Dermis microvascular lymphatic vessel endothelial cell (primary cell): ENCODE data around the gene TP53TG3E. TPM values are rescaled to one million over a fixed set of nuclear protein-coding genes. Genes with fewer than 3 reads are reported as not detected.
"Not testable (repeated sequence)": the region's sequence is repeated elsewhere in the genome, so short reads cannot be mapped to it uniquely, and the experiment has no call there.

Source experiments
- DNase-seq, 2 donors: peaks; one replicate each; pipeline versions ENCODE4 v3.0.0 to v3.0.0-alpha.2; 2010; ENCODE audit warnings: low read depth in 2 of 2
- total RNA-seq: library from RNA; depleted of rRNA; stranded (reverse); fragments of >200 nt; gene quantifications from 2 replicates; pipeline ENCODE4 v1.2.1, GENCODE V29; 2014

The TP53TG3E gene, protein sequence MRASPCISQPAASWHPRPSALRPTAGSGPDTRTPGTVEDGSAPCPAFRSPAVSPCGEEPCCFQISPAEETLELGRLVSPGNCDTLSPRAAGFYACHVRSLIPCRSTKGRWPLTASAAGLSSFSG
- total RNA-seq: not detected in 2 replicates

GRCh38 chr16:33304006-33304405, at the start of gene TP53TG3E:
Gene TP53TG3E (plus strand): TSS chr16:33304306. CDS start chr16:33304374, 68 bp downstream.
- not testable (repeated sequence) for DNase-seq

DNA sequence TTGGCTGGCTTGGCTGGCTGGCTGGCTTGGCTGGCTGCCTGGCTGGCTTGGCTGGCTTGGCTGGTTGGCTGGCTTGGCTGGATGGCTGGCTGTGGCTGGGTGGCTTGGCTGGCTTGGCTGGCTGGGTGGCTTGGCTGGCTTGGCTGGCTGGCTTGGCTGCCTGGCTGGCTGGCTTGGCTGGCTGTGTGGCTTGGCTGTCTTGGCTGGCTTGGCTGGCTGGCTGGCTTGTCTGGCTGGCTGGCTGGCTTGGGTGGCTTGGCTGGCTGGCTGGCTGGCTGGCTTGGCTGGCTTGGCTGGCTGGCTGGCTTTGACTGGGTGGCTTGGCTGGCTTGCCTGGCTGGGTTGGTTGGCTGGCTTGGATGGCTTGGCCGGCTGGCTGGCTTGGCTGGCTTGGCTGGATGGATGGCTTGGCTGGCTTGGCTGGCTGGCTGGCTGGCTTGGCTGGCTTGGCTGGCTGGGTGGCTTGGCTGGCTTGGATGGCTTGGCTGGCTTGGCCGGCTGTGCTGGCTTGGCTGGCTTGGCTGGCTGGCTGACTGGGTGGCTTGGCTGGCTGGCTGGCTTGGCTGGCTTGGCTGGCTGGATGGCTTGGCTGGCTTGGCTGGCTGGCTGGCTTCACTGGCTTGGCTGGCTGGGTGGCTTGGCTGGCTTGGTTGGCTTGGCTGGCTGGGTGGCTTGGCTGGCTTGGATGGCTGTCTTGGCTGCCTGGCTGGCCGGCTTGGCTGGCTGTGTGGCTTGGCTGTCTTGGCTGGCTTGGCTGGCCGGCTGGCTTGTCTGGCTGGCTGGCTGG, 32.3 kb downstream of the TP53TG3E start:
- DNase-seq: not testable (repeated sequence)

- not testable (repeated sequence) for DNase-seq
Measured at GRCh38 chr16:33337627-33338542, 33.8 kb downstream of the TP53TG3E start.

GRCh38 chr16:33338543-33338951, 34.4 kb downstream of the TP53TG3E start:
- DNase-seq: not testable (repeated sequence)

GRCh38 chr16:33339093-33340061, 35.3 kb downstream of the TP53TG3E start:
- not testable (repeated sequence) for DNase-seq

Other genes starting within 250 kb of the TP53TG3E start
- gene TP53TG3C, start 110.1 kb upstream of the TP53TG3E start, total RNA-seq: not detected in 2 replicates
- not detected in 2 replicates for gene TP53TG3B, start 56.5 kb downstream of the TP53TG3E start, total RNA-seq
- gene TP53TG3F, start 155.3 kb downstream of the TP53TG3E start, total RNA-seq: not detected in 2 replicates